Smooth muscle cell of the brain vasculature (primary cell): Measurements from ENCODE around the gene TGFBI.

Experiments used
- DNase-seq: peaks from one replicate; pipeline ENCODE4 v3.0.0-alpha.2; 2012; ENCODE audit warnings: low read depth, low spot score

Gene TGFBI

DNA sequence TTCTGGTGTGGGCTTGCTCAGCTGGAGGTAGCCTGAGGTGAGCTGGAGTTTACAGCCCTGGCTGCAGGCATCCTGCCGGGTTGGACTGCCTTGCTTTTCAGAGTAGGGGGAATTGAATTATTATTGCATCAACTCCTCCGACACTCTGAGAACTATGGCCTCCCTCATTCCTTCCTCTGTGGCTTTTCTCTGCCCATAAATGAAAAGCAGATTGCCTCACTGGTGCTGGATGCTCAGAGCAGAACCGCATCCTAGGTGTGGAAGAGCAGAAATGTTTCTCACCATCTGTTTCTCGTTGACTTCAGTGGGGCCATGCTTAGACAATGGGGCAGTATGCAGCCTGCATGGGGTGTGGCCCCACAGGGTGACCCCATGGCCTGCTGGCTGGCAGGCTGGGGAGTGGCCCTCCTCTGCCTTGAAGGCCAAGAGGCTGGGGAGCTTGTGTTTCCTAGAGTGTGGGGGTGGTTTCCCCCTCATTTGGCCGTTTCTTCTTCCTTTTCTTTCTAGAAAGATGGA, 27.3 kb upstream of the TGFBI start:
- DNase-seq, result no peak

DNA sequence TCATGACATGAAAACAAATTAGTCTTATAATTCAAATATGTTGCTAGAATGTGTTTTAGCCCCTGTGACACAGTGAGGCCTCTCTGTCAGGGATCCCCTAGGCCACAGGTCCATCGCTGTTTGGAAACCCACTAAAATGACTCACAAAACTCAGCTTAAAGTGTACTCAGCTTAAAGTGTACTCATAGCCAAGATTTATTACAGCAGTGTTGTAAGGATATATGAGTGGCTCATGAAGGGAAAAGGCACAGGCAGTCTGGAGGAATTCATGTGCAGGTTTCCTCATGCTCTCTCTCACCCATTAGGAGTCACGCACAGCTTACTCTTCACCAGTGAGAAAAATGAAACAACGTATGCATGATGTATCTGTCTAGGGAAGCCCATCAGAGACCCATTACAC, 24.4 kb upstream of the TGFBI start:
- no peak for DNase-seq

DNA sequence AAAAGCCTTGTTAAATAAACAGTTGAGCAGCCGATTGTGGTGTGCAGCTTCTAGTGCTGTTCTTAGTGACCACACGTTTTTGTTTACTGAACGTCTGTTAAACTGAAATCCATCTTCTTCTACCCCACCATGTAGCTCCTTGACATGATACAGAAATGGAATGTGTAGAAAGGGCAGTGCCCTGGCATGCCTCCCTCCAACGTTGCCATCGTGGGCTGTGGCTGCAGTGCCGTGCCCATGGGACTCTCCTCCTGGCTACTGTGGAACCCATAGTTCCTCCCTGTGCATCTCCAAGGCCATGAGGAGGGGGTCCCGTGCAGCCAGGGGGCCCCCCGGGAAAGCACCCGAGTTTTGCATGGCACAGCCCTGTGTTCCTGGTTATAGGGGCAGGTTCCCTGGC, 23.3 kb upstream of the TGFBI start:
- no peak for DNase-seq

DNA sequence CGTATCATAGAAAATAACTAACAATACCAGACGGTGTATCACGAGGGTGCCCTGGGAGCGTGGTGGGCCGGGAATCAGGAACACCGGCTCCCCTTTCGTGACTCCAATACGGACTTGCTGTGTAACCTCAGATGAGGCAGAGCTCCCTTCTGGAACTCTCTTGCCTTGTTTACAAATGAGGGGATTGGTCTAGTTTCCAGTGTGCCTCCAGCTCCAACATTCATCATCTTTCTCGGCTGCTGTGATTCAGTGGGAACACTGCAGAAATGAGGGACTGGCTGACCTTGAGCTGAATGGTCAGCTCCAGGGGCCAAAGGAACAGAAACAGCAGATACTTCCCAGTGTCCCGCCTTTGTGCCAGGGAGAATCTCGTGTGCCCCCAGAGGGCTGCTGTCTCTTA, 22.6 kb upstream of the TGFBI start:
- no peak for DNase-seq

DNA sequence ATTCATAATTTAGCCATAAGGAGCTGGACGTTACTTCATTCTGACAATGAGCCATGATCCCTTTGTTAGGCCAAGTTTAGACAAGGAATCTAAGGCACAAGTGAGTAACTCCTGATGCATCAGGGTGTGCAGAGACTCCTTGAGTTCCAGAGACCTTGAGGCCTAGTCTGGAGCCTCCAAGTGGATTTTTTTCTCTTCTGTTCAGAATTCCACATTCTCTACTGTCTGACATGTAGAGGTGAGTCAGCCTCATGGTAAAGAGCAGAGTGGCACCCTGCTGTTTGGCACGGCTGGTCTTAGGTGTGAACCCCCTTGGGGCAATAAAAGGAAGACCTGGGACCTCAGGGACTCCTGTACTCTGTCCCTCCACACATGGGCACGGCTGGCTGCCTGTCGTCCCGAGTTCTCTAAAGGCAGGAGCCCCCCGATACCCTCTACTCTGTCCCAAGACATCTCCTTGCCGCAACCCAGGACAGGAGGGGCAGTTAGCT, 22.0 kb upstream of the TGFBI start:
- no peak for DNase-seq

DNA sequence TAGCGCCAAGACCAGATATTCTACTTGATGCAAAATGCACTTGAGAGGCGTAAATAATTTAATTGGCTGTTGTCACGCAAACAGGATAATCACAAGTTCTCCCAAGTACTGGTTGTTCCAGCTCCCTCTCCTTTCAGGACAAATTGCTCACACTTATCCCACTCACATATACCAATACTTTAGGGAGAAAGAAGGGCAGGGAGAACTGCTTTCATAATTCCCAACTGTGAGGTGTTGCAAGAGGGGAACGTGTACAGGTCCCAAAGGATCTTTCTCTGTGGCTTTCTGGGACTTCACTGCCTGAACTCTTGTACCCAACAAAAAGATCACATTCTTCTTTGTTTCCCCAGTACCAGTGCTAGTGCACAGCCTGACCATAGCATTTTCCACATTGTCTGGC, 21.5 kb upstream of the TGFBI start:
- DNase-seq, result no peak

DNA sequence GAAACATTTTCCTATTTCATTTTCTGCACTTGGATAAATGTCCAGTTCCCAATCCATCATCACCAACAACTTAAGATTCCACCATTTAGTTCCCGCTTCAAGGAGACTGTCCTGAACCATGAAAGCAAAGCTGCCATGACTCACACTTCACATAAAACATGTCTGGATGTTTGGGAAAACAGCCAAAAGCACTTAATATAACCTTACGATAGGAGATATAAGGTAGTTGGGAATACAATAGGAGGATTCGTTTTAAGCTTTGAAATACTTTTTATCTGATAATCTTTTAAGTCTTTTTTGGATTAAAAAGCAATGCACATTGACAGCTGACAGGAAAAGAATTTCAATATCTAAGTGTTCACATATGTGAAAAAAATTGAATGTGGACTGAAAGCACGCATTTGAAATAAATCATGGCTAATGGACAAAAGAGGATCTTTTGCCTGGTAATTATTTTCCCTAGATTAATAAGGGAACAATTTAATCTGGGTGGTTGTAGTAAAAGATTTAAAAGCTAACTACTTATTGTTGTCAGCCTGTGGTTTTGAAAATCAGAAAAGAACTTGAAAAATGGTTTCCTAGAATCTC, 17.3 kb upstream of the TGFBI start:
- DNase-seq, result no peak

DNA sequence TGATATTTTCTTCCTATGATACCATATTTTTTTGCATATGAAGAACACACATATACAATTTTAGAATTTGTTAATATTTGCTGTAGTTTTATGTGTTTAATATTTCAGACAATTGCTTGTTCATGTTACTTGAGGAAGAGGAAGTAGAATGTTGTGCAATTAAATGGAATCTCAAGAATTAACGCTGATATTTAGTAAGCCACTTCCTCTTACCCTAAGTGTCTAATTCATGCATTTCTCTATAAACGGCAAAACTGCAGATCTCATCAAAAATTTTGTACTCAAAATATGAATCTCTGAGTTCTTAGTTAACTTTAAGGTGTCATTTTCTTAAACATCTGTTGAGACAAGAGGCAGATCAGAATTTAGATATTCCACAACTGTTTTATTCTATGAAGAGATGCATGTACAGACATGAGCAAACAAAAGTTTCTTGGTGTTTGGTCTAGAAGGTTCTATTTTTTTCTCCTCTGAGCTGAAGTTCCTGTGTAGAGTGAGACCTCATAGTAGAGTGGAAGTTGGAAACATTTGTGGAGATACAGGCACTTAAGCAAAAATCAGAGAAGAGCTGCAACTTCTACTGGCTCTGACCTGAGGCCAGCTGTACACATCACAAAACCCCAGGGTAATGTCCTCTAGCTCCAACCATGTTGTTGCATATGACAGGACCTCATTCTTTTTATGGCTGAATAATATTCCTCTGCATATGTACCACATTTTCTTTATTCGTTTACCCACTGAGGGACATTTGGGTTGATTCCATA, 16.6 kb upstream of the TGFBI start:
- DNase-seq, result no peak

DNA sequence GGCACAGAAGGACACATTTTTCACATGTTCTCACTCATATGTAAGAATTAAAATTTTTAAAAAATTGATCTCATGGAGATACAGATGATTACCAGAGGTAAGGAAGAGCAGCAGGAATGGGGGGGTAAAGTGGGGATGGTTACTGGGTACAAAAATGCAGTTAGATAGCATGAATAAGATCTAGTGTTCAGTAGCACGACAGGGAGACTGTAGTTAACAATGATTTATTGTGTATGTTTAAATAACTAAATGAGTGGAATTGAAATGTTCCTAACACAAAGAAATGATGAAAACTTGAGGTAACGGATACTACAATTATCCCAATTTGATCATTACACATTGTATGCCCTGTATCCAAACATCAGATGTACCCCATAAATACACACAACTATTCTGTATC, 15.2 kb upstream of the TGFBI start:
- no peak for DNase-seq

DNA sequence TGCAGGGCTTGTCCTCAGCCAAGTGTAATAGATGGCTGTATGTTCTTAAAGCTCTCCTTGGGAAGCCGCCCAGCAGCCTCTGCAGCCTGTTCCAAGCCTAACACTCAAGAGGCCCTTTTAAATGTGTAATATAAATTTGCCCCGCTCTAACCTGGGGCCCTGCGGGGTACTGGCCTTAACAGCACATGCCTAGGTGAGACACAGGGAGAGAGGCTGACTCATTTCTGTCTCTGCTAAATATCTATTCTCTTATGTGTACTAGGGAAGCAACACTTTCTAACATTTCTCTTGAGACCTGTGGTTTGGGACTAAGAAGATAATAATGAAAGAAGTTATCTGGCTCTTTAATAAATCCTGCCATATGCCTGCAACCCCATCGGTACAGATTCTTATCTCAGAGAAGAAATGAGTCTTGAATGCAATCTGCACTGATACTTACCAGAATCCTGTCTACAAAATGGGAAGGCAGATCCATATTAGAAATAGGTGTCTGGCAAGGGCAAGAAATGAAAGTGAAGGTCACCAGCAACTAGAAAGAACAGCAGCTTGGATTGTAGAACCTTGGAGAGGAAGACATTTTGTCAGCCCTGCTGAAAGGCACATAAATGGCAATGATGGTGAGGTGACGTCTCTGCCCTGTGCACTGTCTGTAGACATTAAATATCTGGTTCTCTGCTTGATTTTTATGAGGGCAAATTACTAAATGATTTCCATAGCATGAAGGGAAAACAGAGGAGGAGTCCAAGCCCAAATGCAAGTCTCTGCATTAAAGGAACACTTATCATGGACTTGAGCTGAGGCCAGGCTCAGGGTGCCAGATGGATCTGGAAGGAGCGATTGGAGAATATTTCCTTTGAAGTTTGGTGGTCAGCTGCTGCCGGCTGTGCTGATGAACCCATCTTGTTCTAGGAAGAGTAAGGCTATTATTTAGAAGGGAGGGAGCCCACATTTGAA, 14.5 kb upstream of the TGFBI start:
- peak; percentile 63 for DNase-seq

DNA sequence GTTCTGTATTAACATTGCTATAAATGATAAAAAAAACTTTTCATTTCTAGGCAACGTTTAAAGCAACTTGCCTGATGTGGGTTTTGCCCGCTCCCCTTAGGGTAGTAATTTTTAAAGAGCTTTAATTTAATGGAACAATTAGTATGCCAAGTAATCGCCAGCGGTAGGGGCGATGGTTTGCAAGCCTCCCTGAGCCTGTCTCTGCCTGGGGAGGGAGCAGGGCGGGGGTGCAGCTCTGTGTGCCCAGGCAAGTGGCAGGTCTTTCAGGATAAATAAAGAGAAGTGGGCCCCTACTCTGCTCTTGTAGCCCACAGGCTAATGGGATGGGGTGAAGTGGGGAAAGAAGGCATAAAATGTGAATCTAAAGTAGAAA, 13.8 kb upstream of the TGFBI start:
- DNase-seq, result no peak

DNA sequence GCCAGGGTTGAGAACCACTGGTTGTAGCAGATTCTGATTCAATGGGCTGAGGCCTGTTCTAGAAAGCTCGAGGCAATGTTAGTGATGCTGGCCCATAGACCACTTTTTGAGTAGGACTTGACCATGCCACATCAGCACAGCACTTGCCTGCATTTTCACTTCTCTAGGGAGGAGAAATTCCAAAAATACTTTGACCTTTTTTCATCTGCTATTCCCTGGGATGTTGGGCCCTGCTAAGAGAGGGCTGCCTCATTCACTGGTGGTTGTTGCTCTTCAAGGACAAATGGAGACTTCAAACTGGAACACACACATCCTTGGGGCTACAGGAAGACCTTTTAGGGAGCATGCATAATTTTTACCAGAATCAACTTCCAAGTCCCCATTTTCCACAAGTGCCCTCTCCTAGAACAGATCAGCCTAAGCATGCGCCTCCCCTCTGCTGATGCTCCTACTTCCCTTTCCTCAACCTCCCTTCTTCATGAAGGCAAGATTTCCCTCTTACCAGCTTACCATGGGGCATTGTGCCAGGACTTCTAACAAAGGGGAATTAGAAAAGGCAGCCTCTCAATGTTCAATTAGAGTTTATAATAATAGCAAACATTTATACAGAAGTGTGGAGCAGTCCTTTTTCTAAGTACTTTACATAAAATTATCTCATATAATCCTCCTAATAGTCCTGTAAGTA, 12.7 kb upstream of the TGFBI start:
- no peak for DNase-seq

DNA sequence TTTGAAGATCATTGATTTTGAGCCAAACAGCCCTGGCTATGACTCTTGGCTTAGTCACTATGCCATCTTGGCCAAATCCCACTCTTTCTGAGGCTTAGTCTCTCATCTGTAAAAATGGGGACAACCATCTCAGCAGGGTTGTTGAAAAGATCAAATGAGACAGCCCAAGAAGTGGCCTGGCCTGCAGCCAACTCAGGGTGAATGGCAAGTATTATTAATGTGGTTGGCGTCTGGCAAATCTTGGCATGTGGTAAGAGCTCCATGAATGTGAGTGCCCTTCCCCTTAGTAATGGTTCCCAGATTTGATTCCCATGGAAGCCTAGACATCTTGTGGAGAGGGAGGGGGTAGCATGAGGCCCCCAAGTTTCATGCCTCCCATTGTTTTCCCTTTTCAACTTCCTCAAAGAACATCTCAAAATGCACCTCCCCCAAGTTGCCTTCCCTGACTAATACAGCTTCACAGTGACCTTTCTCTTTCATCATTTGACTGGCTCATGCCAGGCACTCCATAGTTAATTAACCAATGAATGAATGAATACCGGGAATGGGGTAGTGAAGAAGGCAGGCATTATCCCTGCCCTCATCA, 11.8 kb upstream of the TGFBI start:
- DNase-seq, result peak; percentile 83

DNA sequence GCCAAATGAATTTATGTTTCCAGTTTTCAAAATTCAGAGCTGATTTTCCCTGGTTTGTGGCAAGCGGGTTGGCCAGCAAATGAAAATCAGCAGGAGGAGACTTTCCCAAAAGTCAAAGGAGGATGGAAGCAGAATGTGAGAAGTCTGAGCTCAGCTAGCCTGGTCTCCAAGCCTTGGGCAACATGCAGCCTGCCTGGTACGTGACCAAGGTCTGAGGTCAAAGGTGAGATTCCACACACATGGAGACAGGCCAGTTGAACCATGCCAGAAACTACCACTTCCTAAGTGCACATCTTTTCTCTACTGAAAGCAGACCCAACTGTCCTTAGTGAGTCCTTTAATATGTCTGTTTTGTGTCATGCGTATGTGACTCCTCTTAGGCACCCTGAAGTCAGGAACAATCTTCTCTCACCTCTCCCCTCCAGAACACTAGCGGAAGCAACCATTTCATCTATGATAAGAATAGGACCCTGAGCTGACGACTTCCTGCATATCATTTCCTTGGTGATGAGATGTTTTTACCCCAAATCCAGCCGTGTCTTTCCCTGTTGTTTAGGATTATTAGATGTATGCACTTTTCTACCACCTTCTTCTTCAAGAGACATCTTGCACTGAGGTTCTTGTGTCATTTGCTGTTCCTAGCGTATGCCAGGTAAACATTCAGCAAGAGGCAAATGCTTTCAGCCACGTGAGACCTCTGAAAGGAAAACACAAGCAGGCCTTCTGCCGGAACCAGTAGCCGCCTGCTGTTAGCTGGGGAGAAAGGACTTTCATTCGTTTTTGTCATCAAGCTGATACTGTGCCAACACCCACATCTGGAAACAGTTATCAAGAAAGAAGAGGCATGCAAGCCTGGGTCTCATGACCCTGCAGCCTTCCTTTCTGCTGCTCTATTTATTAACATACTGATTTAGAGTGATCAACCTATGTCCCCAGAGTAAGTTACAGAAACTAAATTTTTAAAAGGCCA, 9.7 kb upstream of the TGFBI start:
- DNase-seq, result peak; percentile 99

DNA sequence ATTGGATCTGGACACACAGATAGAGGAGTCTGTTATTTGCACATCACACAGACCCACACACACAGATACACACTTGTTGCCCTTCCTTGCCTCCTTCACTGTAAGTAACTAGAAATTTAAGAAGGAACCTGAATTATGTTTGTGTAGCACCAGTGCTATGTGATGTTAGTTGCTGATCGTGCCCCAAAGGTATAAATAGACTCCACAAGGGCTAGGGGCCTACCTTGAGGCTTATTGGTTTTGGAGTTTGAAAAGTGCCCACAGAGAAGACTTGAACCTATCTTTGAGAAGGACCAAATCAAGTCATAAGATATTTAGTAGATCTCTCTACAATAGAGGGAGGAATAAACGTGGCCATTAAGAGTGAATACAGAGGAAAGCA, 8.8 kb upstream of the TGFBI start:
- no peak for DNase-seq

DNA sequence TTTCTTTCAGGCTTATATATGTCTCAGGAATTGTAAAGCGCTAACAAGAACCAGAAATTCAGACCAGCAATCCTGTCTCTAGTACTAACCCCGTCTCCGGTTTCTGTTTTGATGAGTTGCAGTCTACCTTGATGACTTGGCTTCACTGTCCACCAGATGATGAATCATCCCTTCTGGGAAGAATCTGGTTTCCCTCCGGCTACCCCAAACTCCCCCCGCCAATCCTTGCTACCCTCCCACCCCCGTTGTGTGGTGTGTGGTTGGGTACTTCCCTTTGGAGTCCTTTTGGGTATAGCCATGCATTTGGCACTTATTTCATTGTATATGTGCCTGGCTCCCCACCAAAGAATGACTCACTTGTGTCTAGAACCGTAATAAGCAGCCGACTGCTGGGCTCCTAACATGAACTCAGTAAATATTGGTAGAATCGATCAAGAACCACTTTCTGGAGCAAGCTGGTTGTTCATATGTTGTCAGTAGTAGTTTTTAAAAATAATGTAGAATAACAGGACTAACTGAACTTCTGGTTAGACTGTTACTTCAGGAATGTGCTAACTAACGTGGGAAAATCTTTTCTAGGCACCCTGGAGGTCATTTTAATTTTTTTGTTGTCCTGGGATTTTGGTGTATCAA, 8.3 kb upstream of the TGFBI start:
- DNase-seq, result peak; percentile 93

DNA sequence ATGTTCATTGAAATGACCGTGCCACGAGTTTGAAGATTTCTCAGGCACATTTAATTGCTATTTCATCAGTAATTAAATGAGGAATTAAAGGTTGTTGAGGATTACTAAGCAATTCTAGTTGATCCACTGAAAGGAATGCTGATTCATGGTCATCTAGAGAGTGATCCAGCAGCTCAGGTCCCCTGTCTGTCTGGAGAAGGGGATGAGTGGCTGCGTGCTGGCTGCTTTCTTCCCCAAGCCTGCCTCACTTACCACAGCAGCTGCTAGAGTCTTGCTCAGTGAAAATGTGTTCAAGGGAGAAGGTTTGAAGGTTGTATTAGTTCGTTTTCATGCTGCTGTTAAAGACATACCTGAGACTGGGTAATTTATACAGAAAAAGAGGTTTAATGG, 7.8 kb upstream of the TGFBI start:
- DNase-seq, result no peak

DNA sequence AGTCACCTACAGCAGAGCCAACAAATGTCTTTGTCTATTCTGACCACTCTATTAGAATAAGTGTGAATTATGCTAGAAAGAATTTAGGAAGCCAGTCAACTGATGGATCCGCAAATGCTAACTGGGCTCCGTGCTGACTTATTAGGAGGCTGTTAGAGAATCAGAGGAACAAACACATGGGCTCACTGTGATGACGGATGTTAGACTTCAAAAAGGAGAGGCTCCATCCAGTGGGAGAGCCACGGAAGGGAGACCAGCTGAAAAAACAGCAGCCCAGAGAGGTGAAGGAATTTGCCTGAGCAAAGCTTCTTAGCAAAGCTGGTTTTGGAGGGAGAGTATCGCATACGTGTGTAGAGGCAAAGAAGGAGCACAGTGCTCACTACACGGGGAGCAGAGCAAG, 5.8 kb upstream of the TGFBI start:
- no peak for DNase-seq

DNA sequence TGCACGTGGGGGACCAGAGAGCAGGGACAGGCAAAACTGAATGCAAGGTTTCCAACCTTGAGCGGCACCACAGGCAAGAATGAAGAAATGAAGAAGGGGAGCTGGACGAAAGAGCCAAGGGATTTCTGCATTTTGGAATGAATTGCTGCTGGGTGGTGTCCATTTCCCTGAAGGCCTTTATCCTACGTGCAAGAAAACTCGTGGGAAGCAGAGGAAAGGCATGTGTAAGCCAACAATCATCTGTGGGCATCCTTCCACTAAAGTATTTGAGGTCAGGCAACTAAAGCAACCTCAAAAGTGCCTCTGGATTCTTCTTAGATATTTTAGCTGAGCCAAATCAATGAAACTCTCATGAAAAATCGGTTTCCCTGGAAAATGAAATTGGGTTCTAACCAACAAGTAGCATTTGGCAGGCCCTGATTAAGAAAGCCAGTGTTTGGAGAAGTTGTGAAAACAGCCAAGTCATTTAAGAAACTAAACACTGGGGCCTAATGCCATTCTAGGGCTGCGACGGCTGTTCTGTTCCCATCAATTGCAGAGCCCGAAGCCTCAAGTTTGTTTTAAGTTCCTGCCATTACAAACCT, 4.7 kb upstream of the TGFBI start:
- no peak for DNase-seq
